Gastrocnemius medialis (tissue), 4 donors: ENCODE results near the gene SFT2D3. TPM values are rescaled to one million over a fixed set of nuclear protein-coding genes. Genes with fewer than 3 reads are reported as not detected.

ENCODE experiments used
- ATAC-seq, 2 donors: fragments of 150-250 bp; one replicate each; pipeline ENCODE4 v1.9.1; 2016
- DNase-seq, 2 donors: peaks; one replicate each; pipeline ENCODE4 v3.0.0-alpha.2; 2019
- H3K27ac ChIP-seq, 4 donors: fragments of 200-600 bp; sonication (generic); 1 replicate in 1 of 4; 2 replicates in 3 of 4; pipeline ENCODE4 v1.5.1; 2016 to 2018; ENCODE audit warnings: mild to moderate bottlenecking in 2 of 4, moderate library complexity in 1 of 4
- H3K27me3 ChIP-seq, 3 donors: fragments of 200-600 bp; sonication (generic) in 2 of 3; 1 replicate in 1 of 3; 2 replicates in 2 of 3; pipeline versions ENCODE4 v1.5.1 to v1.6.0; 2016 to 2019; ENCODE audit warnings: mild to moderate bottlenecking in 1 of 3, moderate library complexity in 1 of 3
- H3K36me3 ChIP-seq, 2 donors: fragments of 200-600 bp; sonication (generic) in 1 of 2; one replicate each; pipeline ENCODE4 v1.5.1; 2017 to 2018
- H3K4me1 ChIP-seq, 2 donors: fragments of 200-600 bp; sonication (generic) in 1 of 2; one replicate each; pipeline ENCODE4 v1.5.1; 2016 to 2017; ENCODE audit warnings: mild to moderate bottlenecking in 2 of 2
- H3K4me3 ChIP-seq, 4 donors: fragments of 200-600 bp; sonication (generic) in 3 of 4; 1 replicate in 1 of 4; 2 replicates in 3 of 4; pipeline ENCODE4 v1.5.1; 2016 to 2019; ENCODE audit warnings: mild to moderate bottlenecking in 2 of 4
- H3K9me3 ChIP-seq, 3 donors: fragments of 200-600 bp; sonication (generic) in 2 of 3; 1 replicate in 1 of 3; 2 replicates in 2 of 3; pipeline ENCODE4 v1.5.1; 2016 to 2019
- CTCF ChIP-seq, 5 experiments: fragments of 450-650 bp in 3 of 5; fragments of 200-600 bp in 2 of 5; sonication (generic) in 2 of 5; IDR thresholded peaks in 4 of 5; conservative IDR thresholded peaks in 1 of 5; 1 replicate in 4 of 5; 2 replicates in 1 of 5; pipeline ENCODE4 v1.5.1; 2016 to 2019; ENCODE audit warnings: antibody characterized with exemption in 5 of 5, mild to moderate bottlenecking in 3 of 5, moderate library complexity in 3 of 5
- POLR2A ChIP-seq, 2 donors: fragments of 450-650 bp; IDR thresholded peaks; one replicate each; pipeline ENCODE4 v1.6.1; 2017; ENCODE audit warnings: antibody characterized with exemption in 2 of 2, mild to moderate bottlenecking in 2 of 2, moderate library complexity in 2 of 2
- in situ Hi-C, 4 donors: fragments of 200-750 bp; cut with MboI; loops; one replicate each; pipeline versions ENCODE4 v1.15.0 to v1.8.0; 2017; ENCODE audit warnings: low sequenced_read_pairs in 4 of 4
- intact Hi-C: fragments of 100-400 bp; cut with DNase I; formaldehyde crosslinking; loops from one replicate; pipeline ENCODE4 v1.15.1; 2023; ENCODE audit warnings: low total_unique reads
- total RNA-seq, 4 donors: library from RNA; depleted of rRNA; stranded (reverse); fragments of >200 nt; gene quantifications; one replicate each; pipeline versions ENCODE4 v1.1.0 to v1.2.3, GENCODE V29; 2016

Gene SFT2D3
- total RNA-seq, 4 donors from 2014 or later, result 3.0 to 5.5 (median 3.5) TPM

- H3K27me3 ChIP-seq, result no peaks in the 10 kb centered on the region
- no peak for TF ChIP-seq POLR2A (IDR thresholded peaks at IDR 0.05)
- no peak for TF ChIP-seq CTCF (IDR thresholded peaks at IDR 0.05 in 4 of 5, conservative IDR thresholded peaks at IDR 0.05 in 1 of 5)
- H3K4me1 ChIP-seq, result peaks cover 27 to 28% of the 10 kb centered on the region in 2 donors
- intact Hi-C loops (no loop called here), in situ Hi-C loops (no loop called here)
- peaks cover 0 to 54% of the 10 kb centered on the region in 2 donors for H3K36me3 ChIP-seq
- peak overlapping the region; percentile 30 to 48 (median 38) for H3K27ac ChIP-seq
- DNase-seq (no peak), ATAC-seq (peak; percentile 67 to 71)
- H3K4me3 ChIP-seq, result no peak overlapping the region
- no peaks in the 10 kb centered on the region for H3K9me3 ChIP-seq
These were observed 21.5 kb downstream of the SFT2D3 start for GRCh38 chr2:127722807-127723206.

- DNase-seq (no peak), ATAC-seq (no peak)
- in situ Hi-C loops, result no loop called here
- H3K9me3 ChIP-seq, result no peaks in the 10 kb centered on the region
- intact Hi-C loops, result no loop called here
- no peaks in the 10 kb centered on the region for H3K27me3 ChIP-seq
- H3K36me3 ChIP-seq, result peaks cover 0 to 24% of the 10 kb centered on the region in 2 donors
- no peak overlapping the region for H3K4me3 ChIP-seq
- peaks cover 24 to 27% of the 10 kb centered on the region in 2 donors for H3K4me1 ChIP-seq
- H3K27ac ChIP-seq, result no peak overlapping the region
- TF ChIP-seq POLR2A (IDR thresholded peaks at IDR 0.05) (no peak), CTCF (IDR thresholded peaks at IDR 0.05 in 4 of 5, conservative IDR thresholded peaks at IDR 0.05 in 1 of 5) (no peak)
These were observed 25.0 kb downstream of the SFT2D3 start for GRCh38 chr2:127726158-127726880.

GRCh38 chr2:127733113-127733815 lies 32.0 kb downstream of the SFT2D3 start:
- ATAC-seq, result no peak
- intact Hi-C loops, result no loop called here
- H3K27ac ChIP-seq, result peak overlapping the region; percentile 68 to 73 (median 70)

GRCh38 chr2:127733816-127734537 lies 32.7 kb downstream of the SFT2D3 start:
- H3K36me3 ChIP-seq, result no peaks in the 10 kb centered on the region
- H3K4me1 ChIP-seq, result peaks cover 29 to 31% of the 10 kb centered on the region in 2 donors
- no peaks in the 10 kb centered on the region for H3K27me3 ChIP-seq
- in situ Hi-C loops (no loop called here), intact Hi-C loops (loop anchor here (1.0 kb wide), 1 partner anchor 32 kb away; no protein-coding TSS in a partner anchor)
- DNase-seq (no peak), ATAC-seq (peak; percentile 72 to 90)
- no peaks in the 10 kb centered on the region for H3K9me3 ChIP-seq
- TF ChIP-seq CTCF (IDR thresholded peaks at IDR 0.05 in 4 of 5, conservative IDR thresholded peaks at IDR 0.05 in 1 of 5) (no peak), POLR2A (IDR thresholded peaks at IDR 0.05) (no peak)
- peak overlapping the region; percentile 68 to 73 (median 70) for H3K27ac ChIP-seq
- peak overlapping the region; percentile 24 to 40 (median 32) for H3K4me3 ChIP-seq

More at GRCh38 chr2:127733113-127733815, 32.0 kb downstream of the SFT2D3 start:
- H3K4me1 ChIP-seq, result peaks cover 29 to 31% of the 10 kb centered on the region in 2 donors
- TF ChIP-seq POLR2A (IDR thresholded peaks at IDR 0.05) (no peak), CTCF (IDR thresholded peaks at IDR 0.05 in 4 of 5, conservative IDR thresholded peaks at IDR 0.05 in 1 of 5) (no peak)
- in situ Hi-C loops, result no loop called here
- peak overlapping the region in 3 of 4 donors; percentile 24 to 40 (median 35) for H3K4me3 ChIP-seq
- H3K36me3 ChIP-seq, result no peaks in the 10 kb centered on the region
- DNase-seq, result no peak
- H3K9me3 ChIP-seq, result no peaks in the 10 kb centered on the region
- H3K27me3 ChIP-seq, result no peaks in the 10 kb centered on the region
